Endothelial cell of umbilical vein (primary cell): ENCODE data around the gene DEXI. TPM values are rescaled to one million over a fixed set of nuclear protein-coding genes. Genes with fewer than 3 reads are reported as not detected.

ENCODE experiments used
- BruUV-seq: library from RNA; stranded (reverse); fragments of 400-500 nt; replicated peaks from 2 replicates; lab custom pipeline; 2021; lab: Mats Ljungman, UMichigan
- CTCF ChIA-PET: fragments of 300-600, 350-600 bp; sonication (Branson Sonifier 250); formaldehyde crosslinking; loops from one replicate; lab custom pipeline; 2021; ENCODE audit warnings: antibody characterized with exemption, inconsistent platforms; lab: Charles Lee
- POLR2A ChIA-PET: fragments of 300-600, 350-600 bp; sonication (Branson Sonifier 250); formaldehyde crosslinking; loops from one replicate; lab custom pipeline; 2021; ENCODE audit warnings: antibody characterized with exemption, inconsistent platforms; lab: Charles Lee
- DNase-seq: peaks from one replicate; pipeline ENCODE4 v3.0.0-alpha.2; 2011; ENCODE audit warnings: low read depth, low spot score
- FAIRE-seq: peaks from 2 replicates; lab custom pipeline; 2011; peaks lifted over from hg19 to GRCh38; lab: Jason Lieb, UNC
- H2AFZ ChIP-seq: 2 replicates; pipeline ENCODE4 v1.6.0; 2012; ENCODE audit warnings: low read depth, low read length, control low read depth, inconsistent platforms
- H3K27ac ChIP-seq: 2 replicates; pipeline ENCODE4 v1.5.1; 2011; ENCODE audit warnings: low read depth, mild to moderate bottlenecking, control low read depth, low read length, moderate library complexity; ENCODE audit not compliant: insufficient read depth
- H3K27me3 ChIP-seq, 2 experiments: 2 replicates each; pipeline versions ENCODE4 v1.6.0 to v1.6.1; 2011; ENCODE audit warnings: low read length in 2 of 2, mixed read lengths in 1 of 2; ENCODE audit not compliant: control insufficient read depth in 2 of 2, insufficient read depth in 2 of 2
- H3K36me3 ChIP-seq, 2 experiments: 2 replicates in 1 of 2; 3 replicates in 1 of 2; pipeline ENCODE4 v1.5.1; 2011; ENCODE audit warnings: low read length in 2 of 2, mild to moderate bottlenecking in 1 of 2, moderate library complexity in 1 of 2; ENCODE audit not compliant: control insufficient read depth in 2 of 2, insufficient read depth in 2 of 2; ENCODE audit errors: extremely low read depth in 1 of 2
- H3K4me1 ChIP-seq: 3 replicates; pipeline ENCODE4 v1.5.1; 2011; ENCODE audit warnings: mild to moderate bottlenecking, low read length; ENCODE audit not compliant: control insufficient read depth, insufficient read depth; ENCODE audit errors: extremely low read depth
- H3K4me2 ChIP-seq: 2 replicates; pipeline ENCODE4 v1.6.1; 2011; ENCODE audit warnings: low read length, control low read depth, mixed read lengths; ENCODE audit not compliant: insufficient read depth
- H3K4me3 ChIP-seq, 3 experiments: fragments of 200-600 bp in 1 of 3; sonication (generic), shearing (Covaris generic) in 1 of 3; replicated peaks in 1 of 3; 2 replicates each; pipeline ENCODE4 v1.5.1; 2011 to 2016; ENCODE audit warnings: control low read depth in 3 of 3, low read length in 3 of 3, mild to moderate bottlenecking in 2 of 3, inconsistent platforms in 1 of 3, low read depth in 1 of 3, moderate library complexity in 1 of 3; ENCODE audit not compliant: insufficient read depth in 1 of 3
- H3K79me2 ChIP-seq: 2 replicates; pipeline ENCODE4 v1.6.0; 2012; ENCODE audit warnings: low read length, inconsistent platforms; ENCODE audit not compliant: control insufficient read depth, insufficient read depth
- H3K9ac ChIP-seq: replicated peaks from 2 replicates; pipeline ENCODE3; 2011; ENCODE audit warnings: low read length, control low read depth; ENCODE audit not compliant: insufficient read depth; ENCODE audit errors: extremely low read depth
- H3K9me1 ChIP-seq: replicated peaks from 3 replicates; pipeline ENCODE4 v1.6.0; 2011; ENCODE audit warnings: mild to moderate bottlenecking, low read length; ENCODE audit not compliant: control insufficient read depth, insufficient read depth; ENCODE audit errors: extremely low read depth
- H3K9me3 ChIP-seq: replicated peaks from 2 replicates; pipeline ENCODE4 v1.5.1; 2012; ENCODE audit warnings: low read length, inconsistent platforms; ENCODE audit not compliant: control insufficient read depth, insufficient read depth
- H4K20me1 ChIP-seq: replicated peaks from 2 replicates; pipeline ENCODE3; 2011; ENCODE audit warnings: mild to moderate bottlenecking, low read length; ENCODE audit not compliant: control insufficient read depth, insufficient read depth; ENCODE audit errors: extremely low read depth
- CTCF ChIP-seq, 2 donors: IDR thresholded peaks; 1 replicate in 1 of 2; 2 replicates in 1 of 2; pipeline ENCODE4 v1.5.1; 2011; ENCODE audit warnings: low read length in 2 of 2, mild to moderate bottlenecking in 2 of 2, moderate library complexity in 2 of 2, control low read depth in 1 of 2, inconsistent platforms in 1 of 2, low read depth in 1 of 2; ENCODE audit not compliant: insufficient read depth in 1 of 2; ENCODE audit errors: extremely low read depth in 1 of 2
- FOS ChIP-seq: IDR thresholded peaks from 2 replicates; pipeline ENCODE4 v1.6.1; 2011; ENCODE audit warnings: mild to moderate bottlenecking, low read length, moderate library complexity, borderline replicate concordance; ENCODE audit not compliant: insufficient read depth
- GATA2 ChIP-seq: IDR thresholded peaks from 2 replicates; pipeline ENCODE4 v1.7.0; 2011; ENCODE audit warnings: low read depth, mild to moderate bottlenecking, moderate library complexity, mixed read lengths, low read length; ENCODE audit not compliant: insufficient read length, insufficient read depth
- MAX ChIP-seq: IDR thresholded peaks from 2 replicates; pipeline ENCODE4 v1.6.1; 2011; ENCODE audit not compliant: insufficient read depth, insufficient read length
- POLR2A ChIP-seq: IDR thresholded peaks from 2 replicates; pipeline ENCODE4 v1.6.1; 2012; ENCODE audit warnings: low read depth, mild to moderate bottlenecking, control low read depth, low read length
- POLR2AphosphoS5 ChIP-seq: IDR thresholded peaks from 2 replicates; pipeline ENCODE4 v1.6.1; 2012; ENCODE audit warnings: low read depth, mild to moderate bottlenecking, control low read depth, low read length, moderate library complexity; ENCODE audit not compliant: insufficient read depth
- dilution Hi-C: fragments of 300-500 bp; cut with MboI; formaldehyde crosslinking; loops from one replicate; pipeline ENCODE4 v1.15.0; 2019; ENCODE audit warnings: low sequenced_read_pairs; ENCODE audit not compliant: extremely low pct_ligation_motif_present
- intact Hi-C: fragments of 100-400 bp; cut with micrococcal nuclease; formaldehyde crosslinking; loops from one replicate; pipeline ENCODE4 v1.10.0; 2022
- polyA plus RNA-seq, 4 experiments: library from polyadenylated mRNA; depleted of rRNA in 3 of 4; stranded (reverse) in 3 of 4; unstranded in 1 of 4; fragments of >200 nt; gene quantifications; 2 replicates each; pipeline versions ENCODE4 v1.2.1 to v1.2.3, GENCODE V29; 2011 to 2012; ENCODE audit warnings: missing spikeins in 1 of 4
- total RNA-seq: library from RNA; stranded (reverse); gene quantifications from 2 replicates; pipeline ENCODE4 v1.2.3, GENCODE V29; 2021

Gene DEXI
- total and polyA plus RNA-seq, 2 donors (not counting 3 experiments of a cell fraction or from before 2014, with no cell fraction given) = 32.8 to 69.5 TPM

GRCh38 chr16:10922328-10923145 lies 19.7 kb downstream of the DEXI start:
- Histone ChIP-seq H3K4me1 (no peaks in the 10 kb centered on the region), H3K4me3 (no peak overlapping the region), H3K9me1 (no peaks in the 10 kb centered on the region), H3K27ac (no peak overlapping the region), H3K9me3 (no peaks in the 10 kb centered on the region), H3K36me3 (peaks cover 0 to 5% of the 10 kb centered on the region in 2 experiments), H4K20me1 (no peaks in the 10 kb centered on the region), H2AFZ (no peak overlapping the region), H3K27me3 (no peaks in the 10 kb centered on the region), H3K9ac (no peak overlapping the region), H3K79me2 (no peaks in the 10 kb centered on the region), H3K4me2 (no peak overlapping the region)
- FAIRE-seq (no peak), DNase-seq (no peak)
- POLR2A ChIA-PET = no interaction called here
- CTCF ChIA-PET = no interaction called here
- TF ChIP-seq POLR2AphosphoS5 (no peak), MAX (no peak), POLR2A (no peak), FOS (no peak), GATA2 (no peak), CTCF (IDR thresholded peaks at IDR 0.05; ENCODE audit: extremely low read depth in 1 of 2, insufficient read depth in 1 of 2, low read depth in 1 of 2, low read length in 2 of 2) (no peak)
- intact Hi-C loops = no loop called here
- dilution Hi-C loops = no loop called here
- no TSS peak for BruUV-seq
